GM21723 (cell line): ENCODE results near the gene TSEN2.
A peak's percentile ranks its signal among the peaks of the same experiment; 100 is the strongest.
"Not testable (repeated sequence)": the region's sequence is repeated elsewhere in the genome, so short reads cannot be mapped to it uniquely, and the experiment has no call there.

Source experiments
- ATAC-seq: cut with Tn5 transposase; IDR thresholded peaks from one replicate; pipeline ENCODE4 v1.9.1; 2021; ENCODE audit warnings: mild to moderate bottlenecking, moderate library complexity; ENCODE audit not compliant: unreplicated experiment

Gene TSEN2

GRCh38 chr3:12484198-12484982, at the start of gene TSEN2:
Gene TSEN2 (plus strand): TSS chr3:12484480. CDS start chr3:12489801, 5,321 bp downstream.
- peak; percentile 92 for ATAC-seq

GRCh38 chr3:12436514-12437220, 47.6 kb upstream of the TSEN2 start:
- no peak for ATAC-seq

GRCh38 chr3:12437221-12437605, 47.1 kb upstream of the TSEN2 start:
- ATAC-seq, result no peak

- no peak for ATAC-seq
Observed at GRCh38 chr3:12437861-12438260, 46.4 kb upstream of the TSEN2 start.

- no peak for ATAC-seq
Observed at GRCh38 chr3:12438318-12438717, 46.0 kb upstream of the TSEN2 start.

- no peak for ATAC-seq
Observed at GRCh38 chr3:12439161-12439940, 44.9 kb upstream of the TSEN2 start.

GRCh38 chr3:12440927-12441714, 43.2 kb upstream of the TSEN2 start:
- ATAC-seq, result no peak

- ATAC-seq, result no peak
Observed at GRCh38 chr3:12442654-12443501, 41.4 kb upstream of the TSEN2 start.

- ATAC-seq, result no peak
Observed at GRCh38 chr3:12443781-12444522, 40.3 kb upstream of the TSEN2 start.

GRCh38 chr3:12444582-12445471, 39.5 kb upstream of the TSEN2 start:
- ATAC-seq, result no peak

- ATAC-seq, result no peak
Observed at GRCh38 chr3:12445523-12446240, 38.6 kb upstream of the TSEN2 start.

GRCh38 chr3:12446298-12446697, 38.0 kb upstream of the TSEN2 start:
- ATAC-seq, result no peak

- ATAC-seq, result no peak
Observed at GRCh38 chr3:12447075-12447474, 37.2 kb upstream of the TSEN2 start.

- not testable (repeated sequence) for ATAC-seq
Observed at GRCh38 chr3:12448404-12449202, 35.7 kb upstream of the TSEN2 start.

- no peak for ATAC-seq
Observed at GRCh38 chr3:12449889-12450682, 34.2 kb upstream of the TSEN2 start.

GRCh38 chr3:12451481-12451880, 32.8 kb upstream of the TSEN2 start:
- ATAC-seq, result no peak
